Caco-2 (cell line): Measurements from ENCODE around the gene TEKT2. TPM values are rescaled to one million over a fixed set of nuclear protein-coding genes. Genes with fewer than 3 reads are reported as not detected.

Experiments
- BruUV-seq: library from RNA; stranded (reverse); fragments of 400-500 nt; replicated peaks from 2 replicates; lab custom pipeline; 2021; lab: Mats Ljungman, UMichigan
- CTCF ChIA-PET: fragments of 300-600 bp; sonication (Branson Sonifier 250); formaldehyde crosslinking; loops from one replicate; lab custom pipeline; 2022; ENCODE audit warnings: antibody characterized with exemption; lab: Charles Lee
- POLR2A ChIA-PET: fragments of 300-600 bp; sonication (Branson Sonifier 250); formaldehyde crosslinking; loops from one replicate; lab custom pipeline; 2022; ENCODE audit warnings: antibody characterized with exemption; lab: Charles Lee
- DNase-seq, 2 experiments: peaks; one replicate each; pipeline versions ENCODE4 v3.0.0 to v3.0.0-alpha.2; 2020 to 2022
- H3K27me3 ChIP-seq: replicated peaks from 2 replicates; pipeline ENCODE4 v1.6.0; 2011; ENCODE audit warnings: low read length; ENCODE audit not compliant: control insufficient read depth, insufficient read depth
- H3K36me3 ChIP-seq: 2 replicates; pipeline ENCODE4 v1.5.1; 2011; ENCODE audit warnings: low read length; ENCODE audit not compliant: control insufficient read depth, insufficient read depth
- H3K4me1 ChIP-seq: fragments of 250-450 bp; sonication (Bioruptor Pico); 2 replicates; pipeline ENCODE4 v1.5.1; 2020; ENCODE audit warnings: mild to moderate bottlenecking
- H3K4me3 ChIP-seq: 2 replicates; pipeline ENCODE4 v1.5.1; 2011; ENCODE audit warnings: low read depth, mild to moderate bottlenecking, control low read depth, low read length
- H3K9me3 ChIP-seq: fragments of 250-450 bp; sonication (Bioruptor Pico); 2 replicates; pipeline ENCODE4 v1.5.1; 2020; ENCODE audit warnings: mild to moderate bottlenecking, moderate library complexity
- H3K27ac Mint-ChIP-seq: one replicate; pipeline ENCODE4 v1.8.0; 2022; ENCODE audit warnings: mixed read lengths; ENCODE audit not compliant: unreplicated experiment
- H3K27me3 Mint-ChIP-seq: one replicate; pipeline ENCODE4 v1.8.0; 2022; ENCODE audit warnings: mixed read lengths; ENCODE audit not compliant: insufficient read depth, unreplicated experiment
- H3K36me3 Mint-ChIP-seq: one replicate; pipeline ENCODE4 v1.8.0; 2022; ENCODE audit warnings: mild to moderate bottlenecking, mixed read lengths; ENCODE audit not compliant: insufficient read depth, unreplicated experiment
- H3K4me1 Mint-ChIP-seq: one replicate; pipeline ENCODE4 v1.8.0; 2022; ENCODE audit warnings: low read depth, mixed read lengths; ENCODE audit not compliant: unreplicated experiment
- H3K4me3 Mint-ChIP-seq: one replicate; pipeline ENCODE4 v1.8.0; 2022; ENCODE audit warnings: mild to moderate bottlenecking, moderate library complexity, mixed read lengths; ENCODE audit not compliant: unreplicated experiment
- H3K9me3 Mint-ChIP-seq: one replicate; pipeline ENCODE4 v1.8.0; 2022; ENCODE audit warnings: mixed read lengths; ENCODE audit not compliant: unreplicated experiment
- intact Hi-C: fragments of 100-400 bp; cut with micrococcal nuclease; formaldehyde crosslinking; loops from one replicate; pipeline ENCODE4 v1.10.0; 2022; ENCODE audit not compliant: unreplicated experiment
- total RNA-seq: library from RNA; stranded (reverse); gene quantifications from 2 replicates; pipeline ENCODE4 v1.2.3, GENCODE V29; 2022
- TF ChIP-seq, protein P1 (sequence below), 2 experiments: fragments of 200-600 bp in 1 of 2; IDR thresholded peaks; 1 replicate in 1 of 2; 2 replicates in 1 of 2; pipeline versions ENCODE4 v1.5.1 to v1.8.0; 2011 to 2022; ENCODE audit warnings: antibody characterized with exemption in 1 of 2, control low read depth in 1 of 2, inconsistent platforms in 1 of 2, low read depth in 1 of 2, low read length in 1 of 2, mild to moderate bottlenecking in 1 of 2, moderate library complexity in 1 of 2; ENCODE audit not compliant: insufficient read depth in 1 of 2, severe bottlenecking in 1 of 2, unreplicated experiment in 1 of 2

TEKT2 gene
- total RNA-seq, 1 experiment from 2014 or later = not detected

DNA sequence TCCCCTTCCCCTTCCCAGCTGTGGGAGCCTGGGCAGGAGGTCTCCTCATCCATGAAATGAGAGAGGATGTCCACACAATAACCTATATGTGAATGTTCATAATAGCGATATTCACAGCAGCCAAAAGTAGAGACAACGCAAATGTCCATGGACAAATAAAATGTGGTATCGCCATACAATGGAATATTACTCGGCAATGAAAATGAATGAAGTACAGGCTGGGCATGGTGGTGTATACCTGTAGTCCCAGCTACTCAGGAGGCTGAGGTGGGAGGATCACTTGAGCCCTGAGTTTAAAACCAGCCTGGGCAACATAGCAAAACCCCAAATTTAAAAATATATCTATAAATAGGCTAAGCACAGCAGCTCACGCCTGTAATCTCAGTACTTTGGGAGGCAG lies 17.7 kb downstream of the TEKT2 start:
- no peak overlapping the region for H3K27ac Mint-ChIP-seq
- Histone ChIP-seq H3K4me1 (no peaks in the 10 kb centered on the region), H3K9me3 (no peaks in the 10 kb centered on the region), H3K27me3 (no peaks in the 10 kb centered on the region), H3K4me3 (no peak overlapping the region), H3K36me3 (no peaks in the 10 kb centered on the region)
- TF ChIP-seq, protein P1, sequence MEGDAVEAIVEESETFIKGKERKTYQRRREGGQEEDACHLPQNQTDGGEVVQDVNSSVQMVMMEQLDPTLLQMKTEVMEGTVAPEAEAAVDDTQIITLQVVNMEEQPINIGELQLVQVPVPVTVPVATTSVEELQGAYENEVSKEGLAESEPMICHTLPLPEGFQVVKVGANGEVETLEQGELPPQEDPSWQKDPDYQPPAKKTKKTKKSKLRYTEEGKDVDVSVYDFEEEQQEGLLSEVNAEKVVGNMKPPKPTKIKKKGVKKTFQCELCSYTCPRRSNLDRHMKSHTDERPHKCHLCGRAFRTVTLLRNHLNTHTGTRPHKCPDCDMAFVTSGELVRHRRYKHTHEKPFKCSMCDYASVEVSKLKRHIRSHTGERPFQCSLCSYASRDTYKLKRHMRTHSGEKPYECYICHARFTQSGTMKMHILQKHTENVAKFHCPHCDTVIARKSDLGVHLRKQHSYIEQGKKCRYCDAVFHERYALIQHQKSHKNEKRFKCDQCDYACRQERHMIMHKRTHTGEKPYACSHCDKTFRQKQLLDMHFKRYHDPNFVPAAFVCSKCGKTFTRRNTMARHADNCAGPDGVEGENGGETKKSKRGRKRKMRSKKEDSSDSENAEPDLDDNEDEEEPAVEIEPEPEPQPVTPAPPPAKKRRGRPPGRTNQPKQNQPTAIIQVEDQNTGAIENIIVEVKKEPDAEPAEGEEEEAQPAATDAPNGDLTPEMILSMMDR (IDR thresholded peaks at IDR 0.05; ENCODE audit: insufficient read depth in 1 of 2, low read depth in 1 of 2, low read length in 1 of 2, severe bottlenecking in 1 of 2, unreplicated experiment in 1 of 2) = no peak
- H3K36me3 Mint-ChIP-seq = no peaks in the 10 kb centered on the region
- H3K9me3 Mint-ChIP-seq = no peaks in the 10 kb centered on the region
- POLR2A ChIA-PET = no interaction called here
- no peak for DNase-seq
- no peaks in the 10 kb centered on the region for H3K4me1 Mint-ChIP-seq
- intact Hi-C loops = no loop called here
- CTCF ChIA-PET = no interaction called here
- H3K27me3 Mint-ChIP-seq = no peaks in the 10 kb centered on the region
- H3K4me3 Mint-ChIP-seq = no peak overlapping the region
- BruUV-seq = no TSS peak

DNA sequence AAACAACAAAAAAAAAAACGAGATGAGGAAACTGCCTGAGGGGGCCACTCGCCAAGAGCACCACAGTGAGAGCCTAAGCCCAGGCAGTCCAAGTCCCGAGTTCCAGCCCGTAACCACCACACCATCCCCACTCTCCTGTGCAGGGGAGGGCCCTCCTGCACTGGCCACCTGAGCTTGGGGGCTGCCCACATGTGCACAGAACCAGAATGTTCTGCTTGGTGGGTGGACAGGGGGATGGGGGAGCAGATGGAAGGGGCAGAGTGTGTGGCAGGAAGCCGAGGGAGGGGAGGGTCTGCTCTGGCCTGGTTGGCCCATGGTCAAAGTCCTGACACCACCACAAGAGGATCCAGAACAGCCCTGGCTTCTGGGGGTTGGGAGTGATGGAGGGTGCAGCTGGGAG lies 22.4 kb downstream of the TEKT2 start:
- Mint-ChIP-seq H3K9me3 (no peaks in the 10 kb centered on the region), H3K4me1 (no peaks in the 10 kb centered on the region), H3K27me3 (no peaks in the 10 kb centered on the region), H3K27ac (no peak overlapping the region), H3K4me3 (no peak overlapping the region), H3K36me3 (no peaks in the 10 kb centered on the region)
- no peak for DNase-seq
- TF ChIP-seq, protein P1 (IDR thresholded peaks at IDR 0.05; ENCODE audit: insufficient read depth in 1 of 2, low read depth in 1 of 2, low read length in 1 of 2, severe bottlenecking in 1 of 2, unreplicated experiment in 1 of 2) = no peak
- H3K36me3 ChIP-seq = no peaks in the 10 kb centered on the region
- H3K27me3 ChIP-seq = no peaks in the 10 kb centered on the region
- intact Hi-C loops = no loop called here
- no TSS peak for BruUV-seq
- no peaks in the 10 kb centered on the region for H3K4me1 ChIP-seq
- no peak overlapping the region for H3K4me3 ChIP-seq
- CTCF ChIA-PET = no interaction called here
- POLR2A ChIA-PET = no interaction called here
- no peaks in the 10 kb centered on the region for H3K9me3 ChIP-seq

DNA sequence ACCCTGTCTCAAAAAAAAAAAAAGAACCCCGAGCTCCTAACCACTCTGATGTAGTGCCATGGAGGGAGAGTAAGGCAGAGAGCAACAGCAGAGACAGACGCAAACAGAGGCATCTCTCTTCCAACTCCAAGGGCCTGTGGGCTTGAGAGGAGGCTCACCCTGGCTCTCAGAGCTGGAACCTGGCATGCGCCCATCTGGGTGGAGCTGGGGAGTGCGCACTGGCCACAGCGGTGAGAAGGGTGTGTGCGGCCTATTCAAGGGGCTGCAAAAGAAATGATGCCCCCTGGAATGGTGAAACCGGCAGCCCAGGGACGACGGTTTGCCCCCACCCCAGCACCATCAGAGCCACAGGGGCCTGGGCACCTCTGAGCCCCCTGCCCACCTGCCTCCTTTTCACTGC lies 23.5 kb downstream of the TEKT2 start:
- Mint-ChIP-seq H3K4me3 (no peak overlapping the region), H3K4me1 (no peaks in the 10 kb centered on the region), H3K36me3 (no peaks in the 10 kb centered on the region), H3K9me3 (no peaks in the 10 kb centered on the region), H3K27ac (no peak overlapping the region), H3K27me3 (no peaks in the 10 kb centered on the region)
- BruUV-seq = no TSS peak
- ChIA-PET CTCF (no interaction called here), POLR2A (no interaction called here)
- H3K27me3 ChIP-seq = no peaks in the 10 kb centered on the region
- no peaks in the 10 kb centered on the region for H3K36me3 ChIP-seq
- no peak overlapping the region for H3K4me3 ChIP-seq
- intact Hi-C loops = no loop called here
- TF ChIP-seq, protein P1 (IDR thresholded peaks at IDR 0.05; ENCODE audit: insufficient read depth in 1 of 2, low read depth in 1 of 2, low read length in 1 of 2, severe bottlenecking in 1 of 2, unreplicated experiment in 1 of 2) = no peak
- H3K4me1 ChIP-seq = no peaks in the 10 kb centered on the region
- DNase-seq = no peak
- no peaks in the 10 kb centered on the region for H3K9me3 ChIP-seq
